HCT116 (cell line): Measurements from ENCODE around the gene SMC2. TPM values are rescaled to one million over a fixed set of nuclear protein-coding genes. Genes with fewer than 3 reads are reported as not detected.

Source experiments
- ATAC-seq: fragments of 200-7000 bp; cut with Tn5 transposase; 2 replicates; pipeline ENCODE4 v1.9.1; 2020; ENCODE audit warnings: mild to moderate bottlenecking, moderate library complexity
- BruUV-seq: library from RNA; stranded (reverse); fragments of 400-500 nt; replicated peaks from 2 replicates; lab custom pipeline; 2021; lab: Mats Ljungman, UMichigan
- CTCF ChIA-PET: fragments of 300-600 bp; sonication (Branson Sonifier 250); formaldehyde crosslinking; loops from one replicate; lab custom pipeline; 2021; ENCODE audit warnings: antibody characterized with exemption; lab: Charles Lee
- POLR2A ChIA-PET: fragments of 300-600, 350-600 bp; sonication (Branson Sonifier 250); formaldehyde crosslinking; loops from one replicate; lab custom pipeline; 2021; ENCODE audit warnings: antibody characterized with exemption; lab: Charles Lee
- RAD21 ChIA-PET, 2 experiments: fragments of 300-600 bp; sonication (Branson Sonifier 250); formaldehyde crosslinking; loops; one replicate each; lab custom pipeline; 2023; ENCODE audit warnings: low total read pairs in 2 of 2; ENCODE audit not compliant: uncharacterized antibody in 2 of 2, unreplicated experiment in 2 of 2, low non-redundant PET in 1 of 2; lab: Charles Lee
- DNase-seq: peaks from one replicate; pipeline ENCODE4 v3.0.0-alpha.2; 2010; ENCODE audit warnings: low read depth, low spot score
- H2AFZ ChIP-seq: fragments of 200-600 bp; shearing (Covaris generic), sonication (generic); 2 replicates; pipeline ENCODE4 v1.6.1; 2017; ENCODE audit warnings: low read depth, mixed run types, mixed read lengths, antibody characterized with exemption, low read length; ENCODE audit not compliant: poor library complexity, severe bottlenecking
- H3K27ac ChIP-seq: 2 replicates; pipeline ENCODE4 v1.5.1; 2012; ENCODE audit warnings: low read depth, low read length
- H3K27me3 ChIP-seq: fragments of 200-600 bp; sonication (generic); 2 replicates; pipeline ENCODE4 v1.6.1; 2016; ENCODE audit warnings: mixed run types, low read length, mixed read lengths; ENCODE audit not compliant: insufficient read depth
- H3K36me3 ChIP-seq, 2 experiments: fragments of 200-500 bp in 1 of 2; fragments of 200-600 bp in 1 of 2; sonication (Bioruptor generic) in 1 of 2; sonication (generic) in 1 of 2; 2 replicates each; pipeline versions ENCODE4 v1.5.1 to v1.6.1; 2014 to 2016; ENCODE audit warnings: low read length in 2 of 2, inconsistent platforms in 1 of 2, mixed read lengths in 1 of 2, mixed run types in 1 of 2; ENCODE audit not compliant: insufficient read depth in 2 of 2, control insufficient read depth in 1 of 2
- H3K4me1 ChIP-seq, 2 experiments: fragments of 200-600 bp in 1 of 2; sonication (generic) in 1 of 2; 2 replicates each; pipeline versions ENCODE4 v1.5.1 to v1.6.1; 2012 to 2017; ENCODE audit warnings: low read length in 2 of 2, inconsistent platforms in 1 of 2, mild to moderate bottlenecking in 1 of 2, mixed read lengths in 1 of 2, mixed run types in 1 of 2, moderate library complexity in 1 of 2; ENCODE audit not compliant: insufficient read depth in 2 of 2, control insufficient read depth in 1 of 2
- H3K4me2 ChIP-seq: fragments of 200-600 bp; sonication (generic); 2 replicates; pipeline ENCODE4 v1.6.1; 2017; ENCODE audit warnings: mixed run types, low read length, mixed read lengths
- H3K4me3 ChIP-seq, 2 experiments: fragments of 200-600 bp in 1 of 2; sonication (generic) in 1 of 2; replicated peaks in 1 of 2; 2 replicates each; pipeline ENCODE4 v1.5.1; 2011 to 2016; ENCODE audit warnings: low read length in 2 of 2, control low read depth in 1 of 2, low read depth in 1 of 2, mild to moderate bottlenecking in 1 of 2, mixed read lengths in 1 of 2, mixed run types in 1 of 2
- H3K79me2 ChIP-seq: fragments of 200-600 bp; sonication (generic); 2 replicates; pipeline ENCODE4 v1.6.1; 2017; ENCODE audit warnings: mild to moderate bottlenecking, mixed run types, low read length, moderate library complexity, mixed read lengths; ENCODE audit not compliant: insufficient read depth
- H3K9ac ChIP-seq: fragments of 200-600 bp; sonication (generic); 2 replicates; pipeline ENCODE4 v1.6.1; 2016; ENCODE audit warnings: low read length, mixed read lengths
- H3K9me2 ChIP-seq: fragments of 200-600 bp; sonication (generic), shearing (Covaris generic); 2 replicates; pipeline ENCODE4 v1.6.1; 2017; ENCODE audit warnings: mixed run types, mild to moderate bottlenecking, moderate library complexity; ENCODE audit not compliant: insufficient read depth
- H3K9me3 ChIP-seq, 2 experiments: fragments of 200-500 bp in 1 of 2; fragments of 200-600 bp in 1 of 2; sonication (Bioruptor generic) in 1 of 2; sonication (generic) in 1 of 2; 2 replicates each; pipeline ENCODE4 v1.6.1; 2014 to 2017; ENCODE audit warnings: low read length in 2 of 2, mixed read lengths in 2 of 2, inconsistent platforms in 1 of 2, low read depth in 1 of 2, mild to moderate bottlenecking in 1 of 2, mixed run types in 1 of 2, moderate library complexity in 1 of 2; ENCODE audit not compliant: control insufficient read depth in 1 of 2, insufficient read depth in 1 of 2
- H4K20me1 ChIP-seq: fragments of 200-600 bp; sonication (generic), shearing (Covaris generic); 2 replicates; pipeline ENCODE4 v1.6.1; 2017; ENCODE audit warnings: mixed run types, mild to moderate bottlenecking, moderate library complexity; ENCODE audit not compliant: insufficient read depth
- CBX3 ChIP-seq: IDR thresholded peaks from 2 replicates; pipeline ENCODE4 v1.6.1; 2012; ENCODE audit warnings: low read depth
- CEBPB ChIP-seq: IDR thresholded peaks from 2 replicates; pipeline ENCODE4 v1.6.1; 2012; ENCODE audit warnings: low read depth
- CTCF ChIP-seq, 3 experiments: fragments of 200-600 bp in 1 of 3; sonication (generic) in 1 of 3; IDR thresholded peaks in 2 of 3; conservative IDR thresholded peaks in 1 of 3; 2 replicates each; pipeline ENCODE4 v1.5.1; 2012 to 2017; ENCODE audit warnings: low read depth in 2 of 3, low read length in 2 of 3, antibody characterized with exemption in 1 of 3, borderline replicate concordance in 1 of 3, control low read depth in 1 of 3, mild to moderate bottlenecking in 1 of 3, mixed read lengths in 1 of 3, mixed run types in 1 of 3, moderate library complexity in 1 of 3; ENCODE audit not compliant: insufficient read depth in 1 of 3
- EGR1 ChIP-seq: IDR thresholded peaks from 2 replicates; pipeline ENCODE4 v1.6.1; 2012; ENCODE audit warnings: low read depth
- EZH2 ChIP-seq: fragments of 200-600 bp; sonication (generic); IDR thresholded peaks from 2 replicates; pipeline ENCODE4 v1.6.1; 2017; ENCODE audit warnings: antibody characterized with exemption, mixed run types
- EZH2phosphoT487 ChIP-seq: fragments of 200-600 bp; IDR thresholded peaks from 2 replicates; pipeline ENCODE4 v1.6.1; 2018; ENCODE audit warnings: antibody characterized with exemption, borderline replicate concordance
- MAX ChIP-seq: IDR thresholded peaks from 2 replicates; pipeline ENCODE4 v1.6.1; 2012
- POLR2A ChIP-seq: IDR thresholded peaks from 2 replicates; pipeline ENCODE4 v1.7.0; 2011; ENCODE audit warnings: borderline replicate concordance; ENCODE audit not compliant: insufficient read depth, insufficient read length; ENCODE audit errors: extremely low read depth
- POLR2AphosphoS5 ChIP-seq: IDR thresholded peaks from 2 replicates; pipeline ENCODE4 v1.6.1; 2011; ENCODE audit warnings: mild to moderate bottlenecking, low read depth, low read length, moderate library complexity
- RAD21 ChIP-seq: IDR thresholded peaks from 2 replicates; pipeline ENCODE4 v1.6.1; 2012; ENCODE audit warnings: low read depth, mild to moderate bottlenecking
- SIN3A ChIP-seq: IDR thresholded peaks from 2 replicates; pipeline ENCODE4 v1.6.1; 2012; ENCODE audit warnings: low read depth
- SP1 ChIP-seq: IDR thresholded peaks from 2 replicates; pipeline ENCODE4 v1.6.1; 2012; ENCODE audit warnings: low read depth
- SRF ChIP-seq: IDR thresholded peaks from 2 replicates; pipeline ENCODE4 v1.6.1; 2012; ENCODE audit warnings: low read depth
- TCF7L2 ChIP-seq: IDR thresholded peaks from 2 replicates; pipeline ENCODE4 v1.7.0; 2011; ENCODE audit warnings: borderline replicate concordance, inconsistent platforms; ENCODE audit not compliant: insufficient read depth, insufficient read length; ENCODE audit errors: extremely low read depth
- ZBTB33 ChIP-seq: IDR thresholded peaks from 2 replicates; pipeline ENCODE4 v1.6.1; 2011; ENCODE audit warnings: mild to moderate bottlenecking, low read length, moderate library complexity; ENCODE audit not compliant: insufficient replicate concordance; ENCODE audit errors: extremely low read depth
- ZFX ChIP-seq: fragments of 450-650 bp; IDR thresholded peaks from 2 replicates; pipeline ENCODE4 v1.6.1; 2017
- ZNF274 ChIP-seq: fragments of 200-500 bp; sonication (Bioruptor generic); IDR thresholded peaks from 2 replicates; pipeline ENCODE4 v1.6.1; 2014; ENCODE audit warnings: mild to moderate bottlenecking, low read depth, low read length, inconsistent platforms
- intact Hi-C: fragments of 100-400 bp; cut with micrococcal nuclease; formaldehyde crosslinking; loops from 2 replicates; pipeline ENCODE4 v1.10.0; 2022
- total RNA-seq: library from RNA; stranded (reverse); gene quantifications from one replicate; pipeline ENCODE4 v1.2.1, GENCODE V29; 2021; ENCODE audit not compliant: unreplicated experiment

SMC2 gene
- total RNA-seq, 1 experiment from 2014 or later, result 20.5 TPM

DNA sequence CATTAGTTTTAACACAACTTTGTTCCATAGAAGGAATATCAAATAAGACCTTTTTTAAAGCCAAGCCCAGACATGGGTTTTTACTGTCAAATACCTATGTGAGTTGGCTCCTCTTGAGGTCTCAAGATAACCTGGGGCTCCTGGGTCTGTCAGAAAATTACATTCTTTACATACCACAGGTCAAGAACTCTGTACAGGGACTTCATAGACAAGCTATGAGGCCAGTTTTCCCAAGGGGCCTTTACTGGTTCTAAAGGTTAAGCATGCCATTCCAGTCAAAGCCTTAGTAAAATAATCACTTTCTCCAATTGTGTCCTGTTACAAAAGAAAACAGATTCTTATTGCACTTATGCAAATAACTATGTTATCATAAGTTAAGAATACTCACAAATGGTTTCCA lies 15.5 kb upstream of the SMC2 start:
- H4K20me1 ChIP-seq, result no peaks in the 10 kb centered on the region
- H3K27ac ChIP-seq, result no peak overlapping the region
- H3K4me3 ChIP-seq, result no peak overlapping the region
- ChIA-PET CTCF (no interaction called here), RAD21 (no interaction called here), POLR2A (no interaction called here)
- H3K9me2 ChIP-seq, result no peaks in the 10 kb centered on the region
- H3K79me2 ChIP-seq, result no peaks in the 10 kb centered on the region
- DNase-seq (no peak), ATAC-seq (no peak)
- peaks cover 5% of the 10 kb centered on the region; the same call in 1 of the 2 replicates for H3K27me3 ChIP-seq
- TF ChIP-seq ZBTB33 (no peak), EZH2 (no peak), POLR2AphosphoS5 (no peak), EZH2phosphoT487 (no peak), CTCF (IDR thresholded peaks at IDR 0.05 in 2 of 3, conservative IDR thresholded peaks at IDR 0.05 in 1 of 3; ENCODE audit: borderline replicate concordance in 1 of 3, insufficient read depth in 1 of 3, low read depth in 2 of 3, low read length in 2 of 3) (no peak), ZNF274 (no peak), SIN3A (no peak), RAD21 (no peak), MAX (no peak), POLR2A (no peak), CBX3 (no peak), CEBPB (no peak), SP1 (no peak), SRF (no peak), EGR1 (no peak), ZFX (no peak), TCF7L2 (no peak)
- H3K4me1 ChIP-seq, result no peaks in the 10 kb centered on the region
- H3K9me3 ChIP-seq, result peaks cover 4% of the 10 kb centered on the region in 2 experiments; a peak in 2 of 4 replicates
- no peaks in the 10 kb centered on the region for H3K36me3 ChIP-seq
- no peak overlapping the region for H3K9ac ChIP-seq
- no TSS peak for BruUV-seq
- no peak overlapping the region for H3K4me2 ChIP-seq
- no peak overlapping the region for H2AFZ ChIP-seq
- intact Hi-C loops, result no loop called here
